ENCODE results near the gene CIAO2A. TPM values are rescaled to one million over a fixed set of nuclear protein-coding genes. Genes with fewer than 3 reads are reported as not detected.
"Not testable (repeated sequence)": the region's sequence is repeated elsewhere in the genome, so short reads cannot be mapped to it uniquely, and the experiment has no call there.

The CIAO2A gene
- polyA plus RNA-seq, 1 donor from 2014 or later = 156 TPM

- H3K27ac ChIP-seq (ENCODE audit: low read length) = no peak overlapping the region
- no peak overlapping the region for H3K4me3 ChIP-seq (ENCODE audit: low read length)
- H3K36me3 ChIP-seq (ENCODE audit: insufficient read depth, low read length) = no peaks in the 10 kb centered on the region
- no peaks in the 10 kb centered on the region for H4K20me1 ChIP-seq (ENCODE audit: insufficient read depth)
- no peaks in the 10 kb centered on the region for H3K9me3 ChIP-seq (ENCODE audit: low read length)
- H3K9me2 ChIP-seq (ENCODE audit: insufficient read depth, low read length) = no peaks in the 10 kb centered on the region
- no peaks in the 10 kb centered on the region for H3F3A ChIP-seq (ENCODE audit: insufficient read depth, low read length, poor library complexity, severe bottlenecking)
- no peak overlapping the region for H3K9ac ChIP-seq (ENCODE audit: low read length)
- no peak overlapping the region for H2AFZ ChIP-seq (ENCODE audit: low read depth, low read length)
- H3K4me2 ChIP-seq (ENCODE audit: low read length) = no peak overlapping the region
- no peaks in the 10 kb centered on the region for H3K79me2 ChIP-seq (replicated peaks; ENCODE audit: insufficient read depth, low read length)
- no peaks in the 10 kb centered on the region for H3K27me3 ChIP-seq (ENCODE audit: insufficient read depth, low read depth, low read length)
- TF ChIP-seq POLR2AphosphoS5 (IDR thresholded peaks at IDR 0.05) = no peak
- no peak for TF ChIP-seq SMC3 (conservative IDR thresholded peaks at IDR 0.05; ENCODE audit: poor library complexity)
- no peak for TF ChIP-seq TAF1 (IDR thresholded peaks at IDR 0.05; ENCODE audit: low read depth)
- no peak for TF ChIP-seq RAD21 (conservative IDR thresholded peaks at IDR 0.05)
- TF ChIP-seq REST (IDR thresholded peaks at IDR 0.05; ENCODE audit: borderline replicate concordance) = no peak
- no peak for TF ChIP-seq EZH2 (IDR thresholded peaks at IDR 0.05; ENCODE audit: borderline replicate concordance, insufficient read depth, low read length, poor library complexity, severe bottlenecking)
- TF ChIP-seq EP300 (conservative IDR thresholded peaks at IDR 0.05; ENCODE audit: poor library complexity, severe bottlenecking) = no peak
- no peak for TF ChIP-seq MXI1 (conservative IDR thresholded peaks at IDR 0.05; ENCODE audit: poor library complexity, severe bottlenecking)
- TF ChIP-seq CTCF (IDR thresholded peaks at IDR 0.05; ENCODE audit: poor library complexity, severe bottlenecking) = no peak
Observed at GRCh38 chr15:64058279-64058678, 35.4 kb downstream of the CIAO2A start.

GRCh38 chr15:64053674-64054073, 40.0 kb downstream of the CIAO2A start:
- H4K20me1 ChIP-seq (ENCODE audit: insufficient read depth); H3K79me2 ChIP-seq (replicated peaks; ENCODE audit: insufficient read depth, low read length); H3F3A ChIP-seq (ENCODE audit: insufficient read depth, low read length, poor library complexity, severe bottlenecking); H3K27ac ChIP-seq (ENCODE audit: low read length); H3K4me2 ChIP-seq (ENCODE audit: low read length); H2AFZ ChIP-seq (ENCODE audit: low read depth, low read length); H3K9ac ChIP-seq (ENCODE audit: low read length); H3K9me3 ChIP-seq (ENCODE audit: low read length); H3K4me3 ChIP-seq (ENCODE audit: low read length); H3K27me3 ChIP-seq (ENCODE audit: insufficient read depth, low read depth, low read length); H3K9me2 ChIP-seq (ENCODE audit: insufficient read depth, low read length); H3K36me3 ChIP-seq (ENCODE audit: insufficient read depth, low read length): not testable (repeated sequence)

- Histone ChIP-seq H3K27me3 (ENCODE audit: insufficient read depth, low read depth, low read length) (no peaks in the 10 kb centered on the region), H3K27ac (ENCODE audit: low read length) (no peak overlapping the region), H3K9me2 (ENCODE audit: insufficient read depth, low read length) (no peaks in the 10 kb centered on the region), H4K20me1 (ENCODE audit: insufficient read depth) (no peaks in the 10 kb centered on the region), H3K4me2 (ENCODE audit: low read length) (no peak overlapping the region), H3F3A (ENCODE audit: insufficient read depth, low read length, poor library complexity, severe bottlenecking) (no peaks in the 10 kb centered on the region), H3K36me3 (ENCODE audit: insufficient read depth, low read length) (no peaks in the 10 kb centered on the region), H3K9ac (ENCODE audit: low read length) (no peak overlapping the region), H3K4me3 (ENCODE audit: low read length) (no peak overlapping the region), H2AFZ (ENCODE audit: low read depth, low read length) (no peak overlapping the region), H3K79me2 (replicated peaks; ENCODE audit: insufficient read depth, low read length) (no peaks in the 10 kb centered on the region), H3K9me3 (ENCODE audit: low read length) (no peaks in the 10 kb centered on the region)
- TF ChIP-seq EZH2 (IDR thresholded peaks at IDR 0.05; ENCODE audit: borderline replicate concordance, insufficient read depth, low read length, poor library complexity, severe bottlenecking) (no peak), POLR2AphosphoS5 (IDR thresholded peaks at IDR 0.05) (no peak), CTCF (IDR thresholded peaks at IDR 0.05; ENCODE audit: poor library complexity, severe bottlenecking) (no peak), MXI1 (conservative IDR thresholded peaks at IDR 0.05; ENCODE audit: poor library complexity, severe bottlenecking) (no peak), EP300 (conservative IDR thresholded peaks at IDR 0.05; ENCODE audit: poor library complexity, severe bottlenecking) (no peak), RAD21 (conservative IDR thresholded peaks at IDR 0.05) (no peak), TAF1 (IDR thresholded peaks at IDR 0.05; ENCODE audit: low read depth) (no peak), REST (IDR thresholded peaks at IDR 0.05; ENCODE audit: borderline replicate concordance) (no peak), SMC3 (conservative IDR thresholded peaks at IDR 0.05; ENCODE audit: poor library complexity) (no peak)
Observed at GRCh38 chr15:64052925-64053491, 40.6 kb downstream of the CIAO2A start.

All from neural cell (in vitro differentiated cells).